ENCODE results near the gene LHFPL6.

DNA sequence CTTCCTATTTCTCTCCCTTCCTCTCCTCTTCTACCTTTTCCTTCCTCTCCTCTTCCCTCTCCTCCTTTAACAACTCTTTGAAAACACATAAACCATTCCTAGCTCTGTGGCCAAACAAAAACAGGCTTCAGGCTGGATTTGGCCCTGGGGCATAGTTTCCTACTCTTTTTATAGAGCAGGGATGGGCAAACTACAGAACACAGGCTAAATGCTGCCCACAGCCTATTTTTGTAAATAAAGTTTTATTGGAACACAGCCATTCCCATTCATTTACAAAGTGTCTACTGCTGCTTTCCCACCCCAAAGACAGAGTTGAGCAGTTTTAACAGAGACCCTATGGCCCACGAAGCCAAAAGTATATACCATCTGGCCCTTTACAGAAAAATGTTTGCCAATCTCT lies 35.4 kb downstream of the LHFPL6 start:
- TF ChIP-seq, protein P1, sequence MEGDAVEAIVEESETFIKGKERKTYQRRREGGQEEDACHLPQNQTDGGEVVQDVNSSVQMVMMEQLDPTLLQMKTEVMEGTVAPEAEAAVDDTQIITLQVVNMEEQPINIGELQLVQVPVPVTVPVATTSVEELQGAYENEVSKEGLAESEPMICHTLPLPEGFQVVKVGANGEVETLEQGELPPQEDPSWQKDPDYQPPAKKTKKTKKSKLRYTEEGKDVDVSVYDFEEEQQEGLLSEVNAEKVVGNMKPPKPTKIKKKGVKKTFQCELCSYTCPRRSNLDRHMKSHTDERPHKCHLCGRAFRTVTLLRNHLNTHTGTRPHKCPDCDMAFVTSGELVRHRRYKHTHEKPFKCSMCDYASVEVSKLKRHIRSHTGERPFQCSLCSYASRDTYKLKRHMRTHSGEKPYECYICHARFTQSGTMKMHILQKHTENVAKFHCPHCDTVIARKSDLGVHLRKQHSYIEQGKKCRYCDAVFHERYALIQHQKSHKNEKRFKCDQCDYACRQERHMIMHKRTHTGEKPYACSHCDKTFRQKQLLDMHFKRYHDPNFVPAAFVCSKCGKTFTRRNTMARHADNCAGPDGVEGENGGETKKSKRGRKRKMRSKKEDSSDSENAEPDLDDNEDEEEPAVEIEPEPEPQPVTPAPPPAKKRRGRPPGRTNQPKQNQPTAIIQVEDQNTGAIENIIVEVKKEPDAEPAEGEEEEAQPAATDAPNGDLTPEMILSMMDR (IDR thresholded peaks at IDR 0.05; ENCODE audit: low read length), result no peak
- TF ChIP-seq EZH2phosphoT487 (IDR thresholded peaks at IDR 0.05; ENCODE audit: low read length), result no peak

Measured in MM.1S (cell line).